Peyer's patch (tissue), 4 donors: Measurements from ENCODE around the gene ZRSR2. TPM values are rescaled to one million over a fixed set of nuclear protein-coding genes. Genes with fewer than 3 reads are reported as not detected.
A peak's percentile ranks its signal among the peaks of the same experiment; 100 is the strongest.

Experiments
- DNase-seq, 3 donors: peaks; one replicate each; pipeline ENCODE4 v3.0.0-alpha.2; 2017 to 2019
- H3K27ac ChIP-seq, 4 donors: fragments of 200-600 bp; sonication (generic); one replicate each; pipeline ENCODE4 v1.5.1; 2016 to 2019
- H3K27me3 ChIP-seq, 2 donors: fragments of 200-600 bp; sonication (generic); one replicate each; pipeline ENCODE4 v1.5.1; 2019
- H3K36me3 ChIP-seq, 3 donors: fragments of 200-600 bp; sonication (generic); one replicate each; pipeline ENCODE4 v1.5.1; 2016 to 2019
- H3K4me1 ChIP-seq, 4 donors: fragments of 200-600 bp; sonication (generic); one replicate each; pipeline ENCODE4 v1.5.1; 2016 to 2019
- H3K4me3 ChIP-seq, 4 donors: fragments of 200-600 bp; sonication (generic); 1 replicate in 3 of 4; 2 replicates in 1 of 4; pipeline ENCODE4 v1.5.1; 2016 to 2019; ENCODE audit warnings: mild to moderate bottlenecking in 1 of 4
- H3K9me3 ChIP-seq, 4 donors: fragments of 200-600 bp; sonication (generic); one replicate each; pipeline ENCODE4 v1.5.1; 2016 to 2019; ENCODE audit warnings: mild to moderate bottlenecking in 1 of 4
- CTCF ChIP-seq, 6 experiments: fragments of 450-650 bp in 4 of 6; fragments of 200-600 bp in 2 of 6; sonication (generic) in 1 of 6; IDR thresholded peaks; one replicate each; pipeline ENCODE4 v1.5.1; 2017 to 2019; ENCODE audit warnings: antibody characterized with exemption in 6 of 6, mild to moderate bottlenecking in 3 of 6, moderate library complexity in 1 of 6
- POLR2A ChIP-seq, 2 donors: fragments of 450-650 bp; IDR thresholded peaks; one replicate each; pipeline ENCODE4 v1.5.1; 2017; ENCODE audit warnings: antibody characterized with exemption in 2 of 2, mild to moderate bottlenecking in 2 of 2, moderate library complexity in 2 of 2
- total RNA-seq, 4 donors: library from RNA; depleted of rRNA; stranded (reverse); fragments of >200 nt; gene quantifications; one replicate each; pipeline ENCODE4 v1.1.0, GENCODE V29; 2016

Gene ZRSR2
- total RNA-seq, 4 donors from 2014 or later = 3.2 to 16.5 (median 5.8) TPM

DNA sequence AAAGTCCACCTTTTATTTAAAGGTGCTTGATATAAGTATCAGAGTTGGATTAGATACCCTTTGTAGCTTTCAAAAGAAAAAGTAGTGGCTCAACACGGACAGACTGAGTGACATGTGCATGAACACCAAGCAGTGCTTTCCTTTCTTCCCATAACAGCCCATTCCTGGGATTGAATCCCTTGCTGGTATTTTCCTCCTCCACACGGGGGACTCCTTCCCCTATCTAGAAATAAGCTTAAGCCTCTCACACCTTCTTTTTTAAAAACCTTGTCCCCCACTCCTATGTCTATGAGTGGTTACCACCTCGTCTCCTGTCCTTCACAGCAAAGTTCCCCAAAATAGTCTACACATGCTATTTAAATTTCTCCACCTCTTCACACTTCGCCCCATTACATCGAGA lies 59.3 kb downstream of the ZRSR2 start:
- no peak for DNase-seq
- Histone ChIP-seq H3K9me3 (no peaks in the 10 kb centered on the region), H3K4me1 (no peaks in the 10 kb centered on the region), H3K4me3 (no peak overlapping the region), H3K27ac (peak overlapping the region in 1 of 4 donors; percentile 12), H3K36me3 (no peaks in the 10 kb centered on the region), H3K27me3 (no peaks in the 10 kb centered on the region)
- no peak for TF ChIP-seq POLR2A (IDR thresholded peaks at IDR 0.05)
- no peak for TF ChIP-seq CTCF (IDR thresholded peaks at IDR 0.05)

DNA sequence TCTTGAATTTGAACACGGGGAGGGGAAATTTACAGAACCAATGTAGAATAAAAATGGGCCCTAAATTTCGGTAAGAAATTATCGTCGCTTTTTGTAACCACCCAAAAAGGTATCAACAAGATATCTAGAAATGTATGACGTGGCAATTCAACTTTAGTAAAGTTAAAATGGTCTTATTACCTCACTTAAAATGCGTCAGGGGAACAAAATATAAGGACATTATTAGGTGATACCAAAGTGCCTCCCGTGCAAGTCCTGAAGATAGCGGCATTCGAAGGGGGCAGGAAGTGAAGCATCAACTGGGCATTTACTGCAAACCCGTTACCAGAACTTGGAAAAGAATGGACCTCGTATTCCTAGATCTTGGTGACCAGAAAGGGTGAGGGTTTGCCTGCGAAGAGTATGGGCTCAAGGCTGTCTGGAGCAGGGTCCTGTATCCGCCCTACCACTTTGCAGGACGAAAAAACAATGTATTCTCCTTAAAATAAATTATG lies 63.3 kb downstream of the ZRSR2 start:
- H3K36me3 ChIP-seq = no peaks in the 10 kb centered on the region
- no peak for DNase-seq
- H3K27me3 ChIP-seq = no peaks in the 10 kb centered on the region
- peak overlapping the region; percentile 65 to 89 (median 88) for H3K4me3 ChIP-seq
- H3K4me1 ChIP-seq = no peaks in the 10 kb centered on the region
- H3K9me3 ChIP-seq = no peaks in the 10 kb centered on the region
- H3K27ac ChIP-seq = peak overlapping the region; percentile 88 to 93 (median 92)
- TF ChIP-seq POLR2A (IDR thresholded peaks at IDR 0.05) (no peak), CTCF (IDR thresholded peaks at IDR 0.05) (no peak)

DNA sequence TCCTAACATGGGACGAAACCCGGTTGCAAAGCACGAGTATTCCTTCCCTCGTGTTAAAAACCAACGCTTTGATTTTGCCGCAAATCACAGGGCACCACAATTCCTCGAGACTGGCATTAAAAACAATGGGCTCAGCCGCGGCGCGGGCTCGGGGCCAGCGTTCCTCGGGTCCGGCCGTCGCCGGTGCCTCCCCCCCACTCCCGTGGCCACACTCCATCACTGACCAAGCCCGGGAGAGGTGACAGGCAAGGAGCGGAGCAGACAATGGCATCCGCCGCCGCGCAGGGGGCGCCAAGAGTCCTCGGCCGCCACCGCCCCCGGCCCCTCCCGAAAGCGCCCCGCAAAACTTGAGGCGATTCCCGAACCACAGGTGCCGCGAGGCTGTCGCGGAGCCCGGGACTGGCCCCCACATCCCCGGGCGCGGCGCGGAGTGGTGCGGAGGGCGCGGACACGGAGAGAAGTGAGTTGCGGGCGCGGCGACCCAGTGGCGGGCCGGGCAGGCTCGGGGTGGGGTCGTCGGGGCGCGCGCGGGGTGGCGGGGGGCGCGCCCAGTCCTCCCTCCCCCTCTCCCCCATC lies 63.9 kb downstream of the ZRSR2 start:
- Histone ChIP-seq H3K27me3 (no peaks in the 10 kb centered on the region), H3K4me3 (peak overlapping the region; percentile 65 to 89 (median 88)), H3K4me1 (no peaks in the 10 kb centered on the region), H3K27ac (peak overlapping the region; percentile 88 to 93 (median 92)), H3K9me3 (no peaks in the 10 kb centered on the region), H3K36me3 (no peaks in the 10 kb centered on the region)
- peak; percentile 62 to 81 (median 69) for DNase-seq
- TF ChIP-seq CTCF (IDR thresholded peaks at IDR 0.05) = peak in 3 of 6 experiments; percentile 4 to 30 (median 29)
- no peak for TF ChIP-seq POLR2A (IDR thresholded peaks at IDR 0.05)

- peak within 1 kb of the TSS; percentile 65 to 89 (median 88) for H3K4me3 ChIP-seq
- no peaks in the 10 kb centered on the region for H3K36me3 ChIP-seq
- peak; percentile 93 to 98 (median 95) for DNase-seq
- no peaks in the 10 kb centered on the region for H3K27me3 ChIP-seq
- peak within 1 kb of the TSS; percentile 89 to 93 (median 92) for H3K27ac ChIP-seq
- H3K4me1 ChIP-seq = no peaks in the 10 kb centered on the region
- TF ChIP-seq CTCF (IDR thresholded peaks at IDR 0.05) (no peak), POLR2A (IDR thresholded peaks at IDR 0.05) (peak; percentile 70 to 71)
- H3K9me3 ChIP-seq = no peaks in the 10 kb centered on the region
Measured at GRCh38 chrX:15854712-15855567, 64.7 kb downstream of the ZRSR2 start, which contains the start of gene AP1S2. Gene AP1S2 (minus strand): TSS chrX:15854813. CDS start chrX:15852524, 2,289 bp downstream.

- H3K4me3 ChIP-seq = peak overlapping the region; percentile 65 to 89 (median 88)
- DNase-seq = no peak
- no peaks in the 10 kb centered on the region for H3K4me1 ChIP-seq
- peak overlapping the region; percentile 86 to 93 (median 90) for H3K27ac ChIP-seq
- no peak for TF ChIP-seq CTCF (IDR thresholded peaks at IDR 0.05)
- no peak for TF ChIP-seq POLR2A (IDR thresholded peaks at IDR 0.05)
- H3K9me3 ChIP-seq = no peaks in the 10 kb centered on the region
- no peaks in the 10 kb centered on the region for H3K36me3 ChIP-seq
- no peaks in the 10 kb centered on the region for H3K27me3 ChIP-seq
Measured at GRCh38 chrX:15855568-15856221, 65.4 kb downstream of the ZRSR2 start.
